HCT116 (cell line): Measurements from ENCODE around the gene TMEM174. TPM values are rescaled to one million over a fixed set of nuclear protein-coding genes. Genes with fewer than 3 reads are reported as not detected.

Experiments used
- ATAC-seq: fragments of 200-7000 bp; cut with Tn5 transposase; 2 replicates; pipeline ENCODE4 v1.9.1; 2020; ENCODE audit warnings: mild to moderate bottlenecking, moderate library complexity
- BruUV-seq: library from RNA; stranded (reverse); fragments of 400-500 nt; replicated peaks from 2 replicates; lab custom pipeline; 2021; lab: Mats Ljungman, UMichigan
- CTCF ChIA-PET: fragments of 300-600 bp; sonication (Branson Sonifier 250); formaldehyde crosslinking; loops from one replicate; lab custom pipeline; 2021; ENCODE audit warnings: antibody characterized with exemption; lab: Charles Lee
- POLR2A ChIA-PET: fragments of 300-600, 350-600 bp; sonication (Branson Sonifier 250); formaldehyde crosslinking; loops from one replicate; lab custom pipeline; 2021; ENCODE audit warnings: antibody characterized with exemption; lab: Charles Lee
- RAD21 ChIA-PET, 2 experiments: fragments of 300-600 bp; sonication (Branson Sonifier 250); formaldehyde crosslinking; loops; one replicate each; lab custom pipeline; 2023; ENCODE audit warnings: low total read pairs in 2 of 2; ENCODE audit not compliant: uncharacterized antibody in 2 of 2, unreplicated experiment in 2 of 2, low non-redundant PET in 1 of 2; lab: Charles Lee
- DNase-seq: peaks from one replicate; pipeline ENCODE4 v3.0.0-alpha.2; 2010; ENCODE audit warnings: low read depth, low spot score
- H2AFZ ChIP-seq: fragments of 200-600 bp; shearing (Covaris generic), sonication (generic); 2 replicates; pipeline ENCODE4 v1.6.1; 2017; ENCODE audit warnings: low read depth, mixed run types, mixed read lengths, antibody characterized with exemption, low read length; ENCODE audit not compliant: poor library complexity, severe bottlenecking
- H3K27ac ChIP-seq: 2 replicates; pipeline ENCODE4 v1.5.1; 2012; ENCODE audit warnings: low read depth, low read length
- H3K27me3 ChIP-seq: fragments of 200-600 bp; sonication (generic); 2 replicates; pipeline ENCODE4 v1.6.1; 2016; ENCODE audit warnings: mixed run types, low read length, mixed read lengths; ENCODE audit not compliant: insufficient read depth
- H3K36me3 ChIP-seq, 2 experiments: fragments of 200-500 bp in 1 of 2; fragments of 200-600 bp in 1 of 2; sonication (Bioruptor generic) in 1 of 2; sonication (generic) in 1 of 2; 2 replicates each; pipeline versions ENCODE4 v1.5.1 to v1.6.1; 2014 to 2016; ENCODE audit warnings: low read length in 2 of 2, inconsistent platforms in 1 of 2, mixed read lengths in 1 of 2, mixed run types in 1 of 2; ENCODE audit not compliant: insufficient read depth in 2 of 2, control insufficient read depth in 1 of 2
- H3K4me1 ChIP-seq, 2 experiments: fragments of 200-600 bp in 1 of 2; sonication (generic) in 1 of 2; 2 replicates each; pipeline versions ENCODE4 v1.5.1 to v1.6.1; 2012 to 2017; ENCODE audit warnings: low read length in 2 of 2, inconsistent platforms in 1 of 2, mild to moderate bottlenecking in 1 of 2, mixed read lengths in 1 of 2, mixed run types in 1 of 2, moderate library complexity in 1 of 2; ENCODE audit not compliant: insufficient read depth in 2 of 2, control insufficient read depth in 1 of 2
- H3K4me2 ChIP-seq: fragments of 200-600 bp; sonication (generic); 2 replicates; pipeline ENCODE4 v1.6.1; 2017; ENCODE audit warnings: mixed run types, low read length, mixed read lengths
- H3K4me3 ChIP-seq, 2 experiments: fragments of 200-600 bp in 1 of 2; sonication (generic) in 1 of 2; replicated peaks in 1 of 2; 2 replicates each; pipeline ENCODE4 v1.5.1; 2011 to 2016; ENCODE audit warnings: low read length in 2 of 2, control low read depth in 1 of 2, low read depth in 1 of 2, mild to moderate bottlenecking in 1 of 2, mixed read lengths in 1 of 2, mixed run types in 1 of 2
- H3K79me2 ChIP-seq: fragments of 200-600 bp; sonication (generic); 2 replicates; pipeline ENCODE4 v1.6.1; 2017; ENCODE audit warnings: mild to moderate bottlenecking, mixed run types, low read length, moderate library complexity, mixed read lengths; ENCODE audit not compliant: insufficient read depth
- H3K9ac ChIP-seq: fragments of 200-600 bp; sonication (generic); 2 replicates; pipeline ENCODE4 v1.6.1; 2016; ENCODE audit warnings: low read length, mixed read lengths
- H3K9me2 ChIP-seq: fragments of 200-600 bp; sonication (generic), shearing (Covaris generic); 2 replicates; pipeline ENCODE4 v1.6.1; 2017; ENCODE audit warnings: mixed run types, mild to moderate bottlenecking, moderate library complexity; ENCODE audit not compliant: insufficient read depth
- H3K9me3 ChIP-seq, 2 experiments: fragments of 200-500 bp in 1 of 2; fragments of 200-600 bp in 1 of 2; sonication (Bioruptor generic) in 1 of 2; sonication (generic) in 1 of 2; 2 replicates each; pipeline ENCODE4 v1.6.1; 2014 to 2017; ENCODE audit warnings: low read length in 2 of 2, mixed read lengths in 2 of 2, inconsistent platforms in 1 of 2, low read depth in 1 of 2, mild to moderate bottlenecking in 1 of 2, mixed run types in 1 of 2, moderate library complexity in 1 of 2; ENCODE audit not compliant: control insufficient read depth in 1 of 2, insufficient read depth in 1 of 2
- H4K20me1 ChIP-seq: fragments of 200-600 bp; sonication (generic), shearing (Covaris generic); 2 replicates; pipeline ENCODE4 v1.6.1; 2017; ENCODE audit warnings: mixed run types, mild to moderate bottlenecking, moderate library complexity; ENCODE audit not compliant: insufficient read depth
- RAD21 ChIP-seq: IDR thresholded peaks from 2 replicates; pipeline ENCODE4 v1.6.1; 2012; ENCODE audit warnings: low read depth, mild to moderate bottlenecking
- REST ChIP-seq: IDR thresholded peaks from 2 replicates; pipeline ENCODE4 v1.6.1; 2012; ENCODE audit warnings: low read depth
- SIN3A ChIP-seq: IDR thresholded peaks from 2 replicates; pipeline ENCODE4 v1.6.1; 2012; ENCODE audit warnings: low read depth
- YY1 ChIP-seq: IDR thresholded peaks from 2 replicates; pipeline ENCODE4 v1.6.1; 2011; ENCODE audit warnings: low read length, low read depth, moderate library complexity, mild to moderate bottlenecking; ENCODE audit not compliant: insufficient replicate concordance; ENCODE audit errors: extremely low read depth
- ZFX ChIP-seq: fragments of 450-650 bp; IDR thresholded peaks from 2 replicates; pipeline ENCODE4 v1.6.1; 2017
- intact Hi-C: fragments of 100-400 bp; cut with micrococcal nuclease; formaldehyde crosslinking; loops from 2 replicates; pipeline ENCODE4 v1.10.0; 2022
- total RNA-seq: library from RNA; stranded (reverse); gene quantifications from one replicate; pipeline ENCODE4 v1.2.1, GENCODE V29; 2021; ENCODE audit not compliant: unreplicated experiment
- TF ChIP-seq, protein P1 (sequence below), 3 experiments: fragments of 200-600 bp in 1 of 3; sonication (generic) in 1 of 3; IDR thresholded peaks in 2 of 3; conservative IDR thresholded peaks in 1 of 3; 2 replicates each; pipeline ENCODE4 v1.5.1; 2012 to 2017; ENCODE audit warnings: low read depth in 2 of 3, low read length in 2 of 3, antibody characterized with exemption in 1 of 3, borderline replicate concordance in 1 of 3, control low read depth in 1 of 3, mild to moderate bottlenecking in 1 of 3, mixed read lengths in 1 of 3, mixed run types in 1 of 3, moderate library complexity in 1 of 3; ENCODE audit not compliant: insufficient read depth in 1 of 3
- TF ChIP-seq, protein P2 (sequence below): IDR thresholded peaks from 2 replicates; pipeline ENCODE4 v1.6.1; 2012

TMEM174 gene
- total RNA-seq, 1 experiment from 2014 or later, result not detected

DNA sequence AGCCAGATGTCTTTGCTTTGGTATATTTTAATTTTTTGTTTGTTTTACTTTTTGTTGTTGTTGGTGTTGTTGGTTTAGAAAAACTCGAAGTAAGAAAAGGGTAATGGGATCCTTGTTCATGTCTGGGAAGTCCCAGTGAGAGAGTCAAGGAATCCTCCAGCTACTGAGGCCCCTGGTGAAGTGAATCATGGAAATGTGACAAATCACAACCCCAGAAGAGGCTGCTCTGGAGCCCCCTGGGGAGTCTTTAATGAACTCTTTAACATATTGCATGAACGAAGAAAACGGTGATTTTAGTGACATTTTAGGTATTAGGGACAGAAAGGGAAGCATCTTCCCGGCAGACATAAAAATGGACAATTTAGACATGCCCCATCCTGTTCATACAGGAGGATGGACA is 41.3 kb downstream of the TMEM174 start:
- no peaks in the 10 kb centered on the region for H3K79me2 ChIP-seq
- ChIA-PET RAD21 (interaction anchor here in 1 of 2 experiments (1.0 kb wide), 1 partner anchor 11 kb away, joined by 3 read pairs; no protein-coding TSS in a partner anchor), CTCF (interaction anchor here (2.7 to 5.1 kb wide), 2 partner anchors 11 to 12 kb away, joined by 15 to 71 read pairs; no protein-coding TSS in a partner anchor), POLR2A (no interaction called here)
- no peak overlapping the region for H3K4me2 ChIP-seq
- intact Hi-C loops, result loop anchor here (10.0 kb wide), 1 partner anchor 260 kb away; the partner anchor contains the start of gene FCHO2
- no peak overlapping the region for H3K9ac ChIP-seq
- no peak for ATAC-seq
- no peaks in the 10 kb centered on the region for H3K27me3 ChIP-seq
- H3K9me2 ChIP-seq, result no peaks in the 10 kb centered on the region
- H4K20me1 ChIP-seq, result no peaks in the 10 kb centered on the region
- no peak for TF ChIP-seq YY1
- TF ChIP-seq, protein P1, sequence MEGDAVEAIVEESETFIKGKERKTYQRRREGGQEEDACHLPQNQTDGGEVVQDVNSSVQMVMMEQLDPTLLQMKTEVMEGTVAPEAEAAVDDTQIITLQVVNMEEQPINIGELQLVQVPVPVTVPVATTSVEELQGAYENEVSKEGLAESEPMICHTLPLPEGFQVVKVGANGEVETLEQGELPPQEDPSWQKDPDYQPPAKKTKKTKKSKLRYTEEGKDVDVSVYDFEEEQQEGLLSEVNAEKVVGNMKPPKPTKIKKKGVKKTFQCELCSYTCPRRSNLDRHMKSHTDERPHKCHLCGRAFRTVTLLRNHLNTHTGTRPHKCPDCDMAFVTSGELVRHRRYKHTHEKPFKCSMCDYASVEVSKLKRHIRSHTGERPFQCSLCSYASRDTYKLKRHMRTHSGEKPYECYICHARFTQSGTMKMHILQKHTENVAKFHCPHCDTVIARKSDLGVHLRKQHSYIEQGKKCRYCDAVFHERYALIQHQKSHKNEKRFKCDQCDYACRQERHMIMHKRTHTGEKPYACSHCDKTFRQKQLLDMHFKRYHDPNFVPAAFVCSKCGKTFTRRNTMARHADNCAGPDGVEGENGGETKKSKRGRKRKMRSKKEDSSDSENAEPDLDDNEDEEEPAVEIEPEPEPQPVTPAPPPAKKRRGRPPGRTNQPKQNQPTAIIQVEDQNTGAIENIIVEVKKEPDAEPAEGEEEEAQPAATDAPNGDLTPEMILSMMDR (IDR thresholded peaks at IDR 0.05 in 2 of 3, conservative IDR thresholded peaks at IDR 0.05 in 1 of 3; ENCODE audit: borderline replicate concordance in 1 of 3, insufficient read depth in 1 of 3, low read depth in 2 of 3, low read length in 2 of 3), result no peak
- TF ChIP-seq, protein P2, sequence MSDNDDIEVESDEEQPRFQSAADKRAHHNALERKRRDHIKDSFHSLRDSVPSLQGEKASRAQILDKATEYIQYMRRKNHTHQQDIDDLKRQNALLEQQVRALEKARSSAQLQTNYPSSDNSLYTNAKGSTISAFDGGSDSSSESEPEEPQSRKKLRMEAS, result no peak
- no peak for TF ChIP-seq REST
- no peak for TF ChIP-seq SIN3A
- TF ChIP-seq ZFX, result no peak
- TF ChIP-seq RAD21, result no peak
- H3K4me1 ChIP-seq, result peaks cover 8 to 32% of the 10 kb centered on the region in 2 experiments; a peak in 3 of 4 replicates
- BruUV-seq, result no TSS peak
- H3K36me3 ChIP-seq, result no peaks in the 10 kb centered on the region
- no peak for DNase-seq
- no peak overlapping the region for H3K27ac ChIP-seq
- no peak overlapping the region for H3K4me3 ChIP-seq
- H3K9me3 ChIP-seq, result no peaks in the 10 kb centered on the region
- H2AFZ ChIP-seq, result no peak overlapping the region
